ENCODE measurements around the gene KCNJ10. TPM values are rescaled to one million over a fixed set of nuclear protein-coding genes. Genes with fewer than 3 reads are reported as not detected.

KCNJ10 gene
- total and polyA plus RNA-seq, 2 donors (not counting 3 experiments of a cell fraction or from before 2014, with no cell fraction given), result not detected

- Histone ChIP-seq H3K4me3 (replicated peaks in 1 of 3; ENCODE audit: insufficient read depth in 1 of 3, low read depth in 1 of 3, low read length in 3 of 3) (no peak overlapping the region), H3K27me3 (ENCODE audit: control insufficient read depth in 2 of 2, insufficient read depth in 2 of 2, low read length in 2 of 2) (peaks cover 46 to 56% of the 10 kb centered on the region in 2 experiments), H3K9me1 (replicated peaks; ENCODE audit: control insufficient read depth, extremely low read depth, insufficient read depth, low read length) (no peaks in the 10 kb centered on the region), H3K4me1 (ENCODE audit: control insufficient read depth, extremely low read depth, insufficient read depth, low read length) (no peaks in the 10 kb centered on the region), H3K27ac (ENCODE audit: insufficient read depth, low read depth, low read length) (no peak overlapping the region), H2AFZ (ENCODE audit: low read depth, low read length) (no peak overlapping the region), H3K9ac (replicated peaks; ENCODE audit: extremely low read depth, insufficient read depth, low read length) (no peak overlapping the region), H3K36me3 (ENCODE audit: control insufficient read depth in 2 of 2, extremely low read depth in 1 of 2, insufficient read depth in 2 of 2, low read length in 2 of 2) (no peaks in the 10 kb centered on the region), H3K9me3 (replicated peaks; ENCODE audit: control insufficient read depth, insufficient read depth, low read length) (no peaks in the 10 kb centered on the region), H3K79me2 (ENCODE audit: control insufficient read depth, insufficient read depth, low read length) (no peaks in the 10 kb centered on the region), H4K20me1 (replicated peaks; ENCODE audit: control insufficient read depth, extremely low read depth, insufficient read depth, low read length) (no peaks in the 10 kb centered on the region), H3K4me2 (ENCODE audit: insufficient read depth, low read length) (no peak overlapping the region)
- POLR2A ChIA-PET, result no interaction called here
- TF ChIP-seq MYC (IDR thresholded peaks at IDR 0.05; ENCODE audit: low read depth, low read length) (no peak), FOS (IDR thresholded peaks at IDR 0.05; ENCODE audit: borderline replicate concordance, insufficient read depth, low read length) (no peak), POLR2A (IDR thresholded peaks at IDR 0.05; ENCODE audit: low read depth, low read length) (no peak), GATA2 (IDR thresholded peaks at IDR 0.05; ENCODE audit: insufficient read depth, insufficient read length, low read depth, low read length) (no peak)
- TF ChIP-seq, protein P1, sequence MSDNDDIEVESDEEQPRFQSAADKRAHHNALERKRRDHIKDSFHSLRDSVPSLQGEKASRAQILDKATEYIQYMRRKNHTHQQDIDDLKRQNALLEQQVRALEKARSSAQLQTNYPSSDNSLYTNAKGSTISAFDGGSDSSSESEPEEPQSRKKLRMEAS (IDR thresholded peaks at IDR 0.05; ENCODE audit: insufficient read depth, insufficient read length), result no peak
- DNase-seq (ENCODE audit: low read depth, low spot score), result no peak
- no TSS peak for BruUV-seq (replicated peaks)
- dilution Hi-C loops (cut with MboI; ENCODE audit: extremely low pct_ligation_motif_present, low sequenced_read_pairs) (no loop called here), intact Hi-C loops (cut with micrococcal nuclease) (no loop called here)
- no peak for FAIRE-seq
- CTCF ChIA-PET, result interaction anchor here (1.0 to 4.1 kb wide), 6 partner anchors 20 to 949 kb away, joined by 3 to 27 read pairs (median 6); no protein-coding TSS in a partner anchor
Measured at GRCh38 chr1:160082487-160082886, 12.5 kb upstream of the KCNJ10 start.

DNA sequence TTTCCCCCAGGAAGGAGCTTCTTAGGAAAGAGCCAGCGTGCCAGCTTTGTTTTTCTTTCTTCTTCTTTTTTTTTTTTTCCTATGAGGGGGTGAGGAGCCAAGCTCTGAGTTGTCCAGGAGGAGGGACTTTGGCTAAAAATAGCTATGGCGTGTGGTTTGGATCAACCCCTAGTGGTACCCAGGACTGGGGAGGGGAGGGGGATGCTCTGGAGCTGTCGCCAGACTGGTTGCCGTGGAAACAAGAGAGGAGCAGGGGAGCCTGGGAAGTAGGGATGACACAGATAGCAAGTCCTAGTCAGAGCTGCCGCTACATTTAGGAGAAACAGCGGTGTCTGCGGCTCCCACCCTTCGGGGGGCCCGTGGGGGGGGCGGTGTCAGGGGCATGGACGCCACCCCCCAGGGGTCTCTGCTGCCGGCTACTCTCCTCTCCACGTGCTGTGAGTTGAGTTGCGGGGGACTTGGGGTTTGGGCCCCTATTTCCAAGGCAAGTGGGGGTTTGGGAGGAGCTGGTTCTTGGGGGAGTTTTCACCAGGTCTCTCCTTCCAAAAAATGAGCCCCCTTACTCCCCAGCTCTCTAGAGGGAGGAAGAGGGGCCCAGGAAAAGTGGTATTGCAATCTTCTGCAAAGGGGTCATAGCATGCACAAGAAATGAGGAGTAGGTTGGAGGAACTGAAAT, 11.4 kb upstream of the KCNJ10 start, which contains the start of gene KCNJ9:
KCNJ9 (plus strand) TSS at position 278 of the 676 bp plus-strand sequence. CDS start 2,493 bp downstream, outside the sequence.
- H3K79me2 ChIP-seq (ENCODE audit: control insufficient read depth, insufficient read depth, low read length), result no peaks in the 10 kb centered on the region
- H3K9ac ChIP-seq (replicated peaks; ENCODE audit: extremely low read depth, insufficient read depth, low read length), result no peak within 1 kb of the TSS
- no peak within 1 kb of the TSS for H3K27ac ChIP-seq (ENCODE audit: insufficient read depth, low read depth, low read length)
- no peaks in the 10 kb centered on the region for H3K9me1 ChIP-seq (replicated peaks; ENCODE audit: control insufficient read depth, extremely low read depth, insufficient read depth, low read length)
- H3K4me3 ChIP-seq (replicated peaks in 1 of 3; ENCODE audit: insufficient read depth in 1 of 3, low read depth in 1 of 3, low read length in 3 of 3), result no peak within 1 kb of the TSS
- ChIA-PET POLR2A (no interaction called here), CTCF (interaction anchor here (0.6 to 2.6 kb wide), 12 partner anchors 16 to 296 kb away, joined by 3 to 8 read pairs (median 4); partner anchors contain the start of genes IGSF8 and PIGM)
- no peaks in the 10 kb centered on the region for H3K36me3 ChIP-seq (ENCODE audit: control insufficient read depth in 2 of 2, extremely low read depth in 1 of 2, insufficient read depth in 2 of 2, low read length in 2 of 2)
- H3K4me2 ChIP-seq (ENCODE audit: insufficient read depth, low read length), result no peak within 1 kb of the TSS
- dilution Hi-C loops (cut with MboI; ENCODE audit: extremely low pct_ligation_motif_present, low sequenced_read_pairs), result no loop called here
- no peaks in the 10 kb centered on the region for H3K4me1 ChIP-seq (ENCODE audit: control insufficient read depth, extremely low read depth, insufficient read depth, low read length)
- no TSS peak for BruUV-seq (replicated peaks)
- no peaks in the 10 kb centered on the region for H3K9me3 ChIP-seq (replicated peaks; ENCODE audit: control insufficient read depth, insufficient read depth, low read length)
- TF ChIP-seq POLR2AphosphoS5 (IDR thresholded peaks at IDR 0.05; ENCODE audit: insufficient read depth, low read depth, low read length), result no peak
- TF ChIP-seq EZH2 (IDR thresholded peaks at IDR 0.05; ENCODE audit: borderline replicate concordance, low read depth, low read length, severe bottlenecking), result no peak
- no peak for TF ChIP-seq FOS (IDR thresholded peaks at IDR 0.05; ENCODE audit: borderline replicate concordance, insufficient read depth, low read length)
- no peak for TF ChIP-seq MYC (IDR thresholded peaks at IDR 0.05; ENCODE audit: low read depth, low read length)
- TF ChIP-seq, protein P1 (IDR thresholded peaks at IDR 0.05; ENCODE audit: insufficient read depth, insufficient read length), result no peak
- TF ChIP-seq JUN (IDR thresholded peaks at IDR 0.05; ENCODE audit: borderline replicate concordance, insufficient read depth, insufficient read length, low read depth), result no peak
- TF ChIP-seq GATA2 (IDR thresholded peaks at IDR 0.05; ENCODE audit: insufficient read depth, insufficient read length, low read depth, low read length), result no peak
- no peak for TF ChIP-seq POLR2A (IDR thresholded peaks at IDR 0.05; ENCODE audit: low read depth, low read length)
- H3K27me3 ChIP-seq (ENCODE audit: control insufficient read depth in 2 of 2, insufficient read depth in 2 of 2, low read length in 2 of 2), result peaks cover 46 to 56% of the 10 kb centered on the region in 2 experiments
- no peak within 1 kb of the TSS for H2AFZ ChIP-seq (ENCODE audit: low read depth, low read length)
- intact Hi-C loops (cut with micrococcal nuclease), result no loop called here
- no peaks in the 10 kb centered on the region for H4K20me1 ChIP-seq (replicated peaks; ENCODE audit: control insufficient read depth, extremely low read depth, insufficient read depth, low read length)
- FAIRE-seq (no peak), DNase-seq (ENCODE audit: low read depth, low spot score) (no peak)

Data from endothelial cell of umbilical vein (primary cell).